Mucosa of rectum (tissue), 2 donors: ENCODE measurements around the gene PDCD1.
"Not testable (repeated sequence)": the region's sequence is repeated elsewhere in the genome, so short reads cannot be mapped to it uniquely, and the experiment has no call there.

Experiments used
- H3K27ac ChIP-seq, 2 donors: one replicate each; pipeline ENCODE4 v1.7.0; 2013; ENCODE audit warnings: inconsistent platforms in 2 of 2, low read depth in 2 of 2, low read length in 2 of 2
- H3K27me3 ChIP-seq, 2 donors: one replicate each; pipeline ENCODE4 v1.7.0; 2013; ENCODE audit warnings: low read length in 2 of 2; ENCODE audit not compliant: control insufficient read depth in 2 of 2, insufficient read depth in 2 of 2
- H3K36me3 ChIP-seq, 2 donors: one replicate each; pipeline ENCODE4 v1.7.0; 2013; ENCODE audit warnings: low read length in 2 of 2; ENCODE audit not compliant: control insufficient read depth in 2 of 2, insufficient read depth in 2 of 2
- H3K4me1 ChIP-seq, 2 donors: one replicate each; pipeline ENCODE4 v1.7.0; 2013; ENCODE audit warnings: low read length in 2 of 2, mild to moderate bottlenecking in 1 of 2; ENCODE audit not compliant: control insufficient read depth in 2 of 2, insufficient read depth in 2 of 2
- H3K4me3 ChIP-seq, 2 donors: one replicate each; pipeline ENCODE4 v1.7.0; 2013; ENCODE audit warnings: low read length in 2 of 2
- H3K9ac ChIP-seq, 2 donors: one replicate each; pipeline ENCODE4 v1.7.0; 2013; ENCODE audit warnings: low read length in 2 of 2, low read depth in 1 of 2, mild to moderate bottlenecking in 1 of 2
- H3K9me3 ChIP-seq, 2 donors: one replicate each; pipeline ENCODE4 v1.7.0; 2013; ENCODE audit warnings: low read length in 2 of 2; ENCODE audit not compliant: control insufficient read depth in 2 of 2
- donor health status: healthy.
- donor health status: Normal muscosa, but diverticular disease.

The PDCD1 gene

DNA sequence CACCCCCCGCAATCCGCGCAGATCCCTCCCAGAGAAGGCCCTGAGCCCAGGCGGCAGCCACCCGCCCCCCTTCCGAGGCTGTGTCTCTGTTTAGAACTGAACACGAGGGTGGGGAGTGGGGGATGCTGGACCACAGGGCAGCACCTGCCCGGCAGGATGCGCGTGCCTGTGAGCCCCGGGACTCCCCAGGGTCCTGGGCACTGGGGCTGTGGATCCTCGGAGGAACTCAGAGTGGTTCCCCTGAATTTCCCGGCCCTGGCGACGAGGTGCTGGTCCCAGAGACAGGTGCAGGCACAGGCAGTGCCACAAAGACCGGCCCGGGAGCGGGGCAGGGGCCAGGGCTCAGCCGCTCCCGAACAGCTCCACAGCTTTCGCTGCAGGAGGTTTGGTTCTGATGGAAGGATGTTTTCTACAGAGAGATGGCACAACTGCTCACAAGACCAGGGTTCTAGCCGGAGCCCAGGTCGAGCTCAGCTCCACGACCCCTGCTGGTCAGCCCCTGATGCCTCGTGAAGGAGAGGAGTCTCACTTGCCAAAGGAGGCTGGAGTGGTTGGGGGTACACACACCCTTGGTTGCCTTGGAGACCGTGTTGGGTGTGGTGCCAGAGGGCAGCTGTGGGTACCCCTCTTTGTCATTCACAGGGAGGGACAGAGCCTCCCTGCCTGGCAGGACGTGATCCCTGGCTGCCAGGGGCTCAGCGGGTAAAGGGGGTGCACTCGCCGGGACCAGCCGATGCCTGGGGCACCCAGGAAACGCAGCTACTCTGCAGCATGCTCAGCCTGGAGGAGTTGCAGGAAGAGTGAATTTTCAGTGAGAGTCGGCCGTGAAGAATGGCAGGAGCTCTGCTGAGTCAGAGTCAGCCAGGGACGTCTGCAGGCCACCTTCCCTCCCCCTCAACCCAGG is 54.1 kb downstream of the PDCD1 start:
- Histone ChIP-seq H3K9me3 (no peaks in the 10 kb centered on the region), H3K27me3 (peaks cover 3 to 5% of the 10 kb centered on the region in 2 donors), H3K4me1 (peaks cover 17 to 33% of the 10 kb centered on the region in 2 donors), H3K27ac (no peak overlapping the region), H3K4me3 (peak overlapping the region in 1 of 2 donors; percentile 13), H3K36me3 (peaks cover 4 to 6% of the 10 kb centered on the region in 2 donors), H3K9ac (peak overlapping the region; percentile 24 to 34)

DNA sequence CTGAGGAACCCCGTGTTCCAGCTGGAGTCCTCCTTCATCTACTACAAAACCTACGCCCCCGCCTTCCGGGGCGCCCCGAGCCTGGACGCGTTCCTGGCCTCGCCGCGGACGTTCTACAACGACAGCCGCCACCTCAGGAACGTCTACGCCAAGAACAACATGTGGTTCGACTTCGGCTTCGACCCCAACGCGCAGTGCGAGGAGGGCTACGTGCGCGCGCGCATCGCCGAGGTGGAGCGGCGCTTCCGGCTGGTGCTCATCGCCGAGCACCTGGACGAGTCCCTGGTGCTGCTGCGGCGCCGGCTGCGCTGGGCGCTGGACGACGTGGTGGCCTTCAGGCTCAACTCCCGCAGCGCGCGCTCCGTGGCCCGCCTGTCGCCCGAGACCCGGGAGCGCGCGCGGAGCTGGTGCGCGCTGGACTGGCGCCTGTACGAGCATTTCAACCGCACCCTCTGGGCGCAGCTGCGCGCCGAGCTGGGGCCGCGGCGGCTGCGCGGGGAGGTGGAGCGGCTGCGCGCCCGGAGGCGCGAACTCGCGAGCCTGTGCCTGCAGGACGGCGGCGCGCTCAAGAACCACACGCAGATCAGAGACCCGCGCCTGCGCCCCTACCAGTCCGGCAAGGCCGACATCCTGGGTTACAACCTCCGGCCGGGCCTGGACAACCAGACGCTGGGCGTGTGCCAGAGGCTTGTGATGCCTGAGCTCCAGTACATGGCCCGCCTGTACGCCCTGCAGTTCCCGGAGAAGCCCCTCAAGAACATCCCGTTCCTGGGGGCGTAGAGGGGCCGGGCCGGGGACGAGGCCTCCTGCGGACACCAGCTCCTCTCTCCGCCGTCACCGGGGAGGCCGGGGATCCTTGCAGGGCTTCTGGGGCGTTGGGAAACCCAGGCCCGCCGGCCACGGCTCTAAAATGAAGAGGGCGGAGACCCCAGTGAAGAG is 55.0 kb downstream of the PDCD1 start:
- Histone ChIP-seq H3K9me3 (no peaks in the 10 kb centered on the region), H3K9ac (peak overlapping the region in 1 of 2 donors; percentile 5), H3K4me1 (peaks cover 17 to 30% of the 10 kb centered on the region in 2 donors), H3K27me3 (peaks cover 3 to 5% of the 10 kb centered on the region in 2 donors), H3K36me3 (peaks cover 6 to 8% of the 10 kb centered on the region in 2 donors), H3K4me3 (peak overlapping the region; percentile 37 to 50), H3K27ac (no peak overlapping the region)

- Histone ChIP-seq H3K9ac (no peak overlapping the region), H3K27me3 (peaks cover 3 to 5% of the 10 kb centered on the region in 2 donors), H3K4me3 (no peak overlapping the region)
Measured at GRCh38 chr2:241802421-241803318, 56.0 kb downstream of the PDCD1 start.

DNA sequence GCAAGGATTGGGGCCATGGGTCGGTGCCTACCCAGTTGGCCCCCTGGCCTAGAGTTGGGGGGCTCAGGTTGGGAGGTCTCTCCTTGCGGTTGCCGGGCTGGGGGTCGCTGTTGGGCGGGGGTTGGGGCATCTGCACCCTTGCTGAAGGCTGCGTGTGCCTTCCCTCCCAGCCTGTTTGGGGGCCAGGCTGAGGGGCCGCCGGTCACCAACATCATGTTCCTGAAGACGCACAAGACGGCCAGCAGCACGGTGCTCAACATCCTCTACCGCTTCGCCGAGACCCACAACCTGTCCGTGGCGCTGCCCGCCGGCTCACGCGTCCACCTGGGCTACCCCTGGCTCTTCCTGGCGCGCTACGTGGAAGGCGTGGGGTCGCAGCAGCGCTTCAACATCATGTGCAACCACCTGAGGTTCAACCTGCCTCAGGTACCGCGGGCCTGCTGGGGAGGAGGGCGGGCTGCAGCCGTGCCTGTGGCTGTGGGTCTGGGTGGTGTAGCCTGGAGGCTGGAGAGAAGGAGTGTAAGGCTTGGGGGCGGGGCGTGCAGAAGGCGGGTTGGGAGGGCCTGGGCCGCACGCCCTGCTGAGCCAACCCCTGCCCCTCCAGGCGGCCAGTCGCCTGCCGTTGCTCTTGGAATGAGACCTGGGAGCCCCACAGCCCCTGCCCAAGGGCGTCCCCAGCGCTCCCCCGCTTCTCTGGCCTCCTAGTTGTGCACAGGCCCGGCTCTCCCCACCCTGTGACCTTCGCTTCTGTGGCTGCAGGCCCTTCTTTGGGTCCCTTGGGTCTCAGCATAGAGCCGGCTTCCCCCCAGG is 56.9 kb downstream of the PDCD1 start:
- no peak overlapping the region for H3K9ac ChIP-seq
- no peaks in the 10 kb centered on the region for H3K9me3 ChIP-seq
- H3K27ac ChIP-seq, result peak overlapping the region in 1 of 2 donors; percentile 37
- H3K36me3 ChIP-seq, result peaks cover 6 to 8% of the 10 kb centered on the region in 2 donors
- H3K27me3 ChIP-seq, result peaks cover 3 to 5% of the 10 kb centered on the region in 2 donors
- H3K4me1 ChIP-seq, result peaks cover 23 to 39% of the 10 kb centered on the region in 2 donors
- H3K4me3 ChIP-seq, result no peak overlapping the region

More at GRCh38 chr2:241802421-241803318, 56.0 kb downstream of the PDCD1 start:
- Histone ChIP-seq H3K9me3 (no peaks in the 10 kb centered on the region), H3K27ac (peak overlapping the region in 1 of 2 donors; percentile 37), H3K36me3 (peaks cover 6 to 8% of the 10 kb centered on the region in 2 donors), H3K4me1 (peaks cover 20 to 33% of the 10 kb centered on the region in 2 donors)

DNA sequence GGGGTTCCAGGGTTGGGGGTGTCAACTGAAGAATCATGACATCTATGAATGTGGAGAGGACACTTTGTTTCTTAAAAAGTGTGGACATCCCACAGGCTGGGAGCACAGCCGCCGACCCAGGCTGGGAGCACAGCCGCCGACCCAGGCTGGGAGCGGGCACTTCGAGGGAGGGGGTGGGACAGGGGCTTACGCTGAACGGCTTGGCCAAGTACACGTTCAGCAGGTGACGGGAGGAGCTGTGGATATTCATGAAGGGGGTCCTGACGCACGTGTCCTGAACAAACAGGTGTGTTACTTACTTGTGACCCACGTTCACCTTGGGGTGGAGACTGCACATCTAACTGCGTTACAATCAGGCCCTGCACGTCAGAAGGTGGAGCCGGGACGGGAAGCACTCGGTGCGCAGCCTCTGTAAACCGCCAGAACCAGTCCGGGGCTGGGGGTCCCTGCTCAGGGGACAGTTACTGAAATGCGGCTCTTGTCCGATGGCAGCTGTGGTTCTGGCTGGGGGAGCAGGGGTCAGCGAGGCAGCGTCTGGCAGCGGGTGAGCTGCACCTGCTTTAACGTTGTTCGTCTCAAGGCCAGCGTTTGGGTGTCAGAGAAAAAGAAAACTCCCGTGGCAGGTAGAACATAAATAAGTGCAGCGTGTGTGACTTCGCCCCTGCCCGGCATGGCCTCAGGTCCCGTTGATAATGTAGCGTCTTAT is 58.3 kb downstream of the PDCD1 start:
- not testable (repeated sequence) for H3K4me3 ChIP-seq, H3K27me3 ChIP-seq, H3K9me3 ChIP-seq, H3K27ac ChIP-seq, H3K36me3 ChIP-seq, H3K9ac ChIP-seq
- peaks cover 37 to 53% of the 10 kb centered on the region in 2 donors for H3K4me1 ChIP-seq
